ENCODE data around the gene ZNF202. TPM values are rescaled to one million over a fixed set of nuclear protein-coding genes. Genes with fewer than 3 reads are reported as not detected.

ZNF202 gene
- total RNA-seq, 1 donor from 2014 or later: 22.3 TPM

Other genes starting within 250 kb of the ZNF202 start
- gene SCN3B, start 87.0 kb downstream of the ZNF202 start, total RNA-seq: not detected in 2 replicates
- not detected in 2 replicates for gene OR6X1, start 12.9 kb upstream of the ZNF202 start, total RNA-seq
- gene OR6M1, start 64.7 kb upstream of the ZNF202 start, total RNA-seq: not detected in 2 replicates
- not detected in 2 replicates for gene TMEM225, start 144.0 kb upstream of the ZNF202 start, total RNA-seq
- gene OR8D4, start 160.5 kb upstream of the ZNF202 start, total RNA-seq: not detected in 2 replicates
- gene OR4D5, start 198.0 kb upstream of the ZNF202 start, total RNA-seq: not detected in 2 replicates
- not detected in 2 replicates for gene OR6T1, start 202.2 kb upstream of the ZNF202 start, total RNA-seq
- gene OR10S1, start 236.1 kb upstream of the ZNF202 start, total RNA-seq: not detected in 2 replicates